ENCODE results near the gene APOA5. TPM values are rescaled to one million over a fixed set of nuclear protein-coding genes. Genes with fewer than 3 reads are reported as not detected.

Gene APOA5
- total and polyA plus RNA-seq, 2 of the 8 experiments (the other 6 are each of a cell fraction or from before 2014, with no cell fraction given): 0.08 to 0.15 TPM

- no peak overlapping the region for H2AK5ac ChIP-seq (ENCODE audit: low read depth, low read length)
- peaks cover 2 to 9% (median 5%) of the 10 kb centered on the region in 4 experiments for H3K4me1 ChIP-seq (replicated peaks in 1 of 4; ENCODE audit: control insufficient read depth in 3 of 4, insufficient read depth in 4 of 4, low read length in 3 of 4)
- H3K9ac ChIP-seq (replicated peaks in 1 of 4; ENCODE audit: extremely low read depth in 1 of 4, low read depth in 3 of 4, low read length in 3 of 4): peak overlapping the region in 1 of 4 experiments; percentile 65; a peak in 3 of 7 replicates
- no peak overlapping the region for H3K4ac ChIP-seq (replicated peaks; ENCODE audit: insufficient read length, low read depth, low read length)
- ChIA-PET POLR2A (ENCODE audit: partially characterized antibody) (interaction anchor here (1.0 to 6.0 kb wide), 7 partner anchors 9 to 445 kb away, joined by 3 to 29 read pairs (median 4); partner anchors contain the start of genes APOA1, BUD13 and PCSK7), CTCF (ENCODE audit: partially characterized antibody) (interaction anchor here (0.7 to 12.1 kb wide), 10 partner anchors 8 to 89 kb away, joined by 3 to 237 read pairs (median 4); partner anchors contain the start of genes APOA1, APOA4 and APOC3)
- H4K20me1 ChIP-seq (replicated peaks in 1 of 2; ENCODE audit: control insufficient read depth in 1 of 2, insufficient read depth in 2 of 2, low read length in 2 of 2): no peaks in the 10 kb centered on the region
- H2BK15ac ChIP-seq (ENCODE audit: low read length): no peak overlapping the region
- no peak overlapping the region for H2BK5ac ChIP-seq (ENCODE audit: low read depth, low read length)
- DNase-seq (ENCODE audit: low read depth in 1 of 2, low spot score in 2 of 2): no peak
- H3K79me2 ChIP-seq (ENCODE audit: control insufficient read depth in 1 of 2, insufficient read depth in 2 of 2, low read length in 2 of 2): peaks cover 0 to 15% of the 10 kb centered on the region in 2 experiments; a peak in 2 of 4 replicates
- no peak for TF ChIP-seq SIN3A (conservative IDR thresholded peaks at IDR 0.05 in 1 of 2, IDR thresholded peaks at IDR 0.05 in 1 of 2; ENCODE audit: low read depth in 1 of 2, low read length in 2 of 2)
- no peak for TF ChIP-seq CTCF (IDR thresholded peaks at IDR 0.05; ENCODE audit: control extremely low read depth in 1 of 3, insufficient read depth in 1 of 3, low read depth in 1 of 3, low read length in 3 of 3)
- TF ChIP-seq SRF (IDR thresholded peaks at IDR 0.05; ENCODE audit: low read depth, low read length): no peak
- H3K9me3 ChIP-seq (ENCODE audit: insufficient read depth in 2 of 2, low read depth in 1 of 2, low read length in 1 of 2): no peaks in the 10 kb centered on the region
- peaks cover 33 to 46% (median 39%) of the 10 kb centered on the region in 4 experiments for H3K36me3 ChIP-seq (ENCODE audit: control insufficient read depth in 2 of 4, insufficient read depth in 4 of 4, low read length in 3 of 4)
- peak overlapping the region; percentile 79 to 93 (median 85) for H3K4me3 ChIP-seq (ENCODE audit: extremely low read depth in 1 of 4, insufficient read depth in 2 of 4, low read depth in 3 of 4, low read length in 4 of 4)
- H3K27me3 ChIP-seq (replicated peaks in 1 of 4; ENCODE audit: control insufficient read depth in 3 of 4, extremely low read depth in 1 of 4, insufficient read depth in 3 of 4, low read length in 3 of 4): peaks cover 0 to 11% (median 3%) of the 10 kb centered on the region in 4 experiments; a peak in 4 of 7 replicates
- no peak overlapping the region for H3K56ac ChIP-seq (replicated peaks; ENCODE audit: insufficient read length, low read depth, low read length)
- no peak for FAIRE-seq
- peaks cover 11% of the 10 kb centered on the region for H3K23me2 ChIP-seq (ENCODE audit: low read depth, low read length)
- no peak overlapping the region for H3K14ac ChIP-seq (ENCODE audit: insufficient read length)
- no peak overlapping the region for H2AFZ ChIP-seq (ENCODE audit: low read length)
- WGBS, 2 experiments (ENCODE audit: extremely low coverage in 1 of 2, insufficient coverage in 1 of 2, insufficient read length in 1 of 2, insufficient replicate concordance in 2 of 2, low coverage in 1 of 2, low lambda C conversion rate in 2 of 2, missing lambda C conversion rate in 1 of 2): 77% methylated on average over 5 of the region's 5 CpGs; no CpG with 5 or more reads in 1 of the 2 experiments
- H4K91ac ChIP-seq (replicated peaks; ENCODE audit: insufficient read length, low read length): no peak overlapping the region
- H3K27ac ChIP-seq (ENCODE audit: low read depth, low read length): no peak overlapping the region
- no peak overlapping the region for H2BK20ac ChIP-seq (ENCODE audit: low read length)
- H2BK120ac ChIP-seq (replicated peaks; ENCODE audit: low read depth, low read length): no peak overlapping the region
- H4K5ac ChIP-seq (ENCODE audit: insufficient read length, low read depth, low read length): no peak overlapping the region
- no peak overlapping the region for H2BK12ac ChIP-seq (ENCODE audit: low read depth, low read length)
- peaks cover 5% of the 10 kb centered on the region; the same call in 1 of the 2 replicates for H3K79me1 ChIP-seq (ENCODE audit: low read depth, low read length)
- no peak overlapping the region for H3K18ac ChIP-seq (ENCODE audit: extremely low read depth, low read length)
- peak overlapping the region; percentile 92 to 94 for H3K4me2 ChIP-seq (ENCODE audit: insufficient read depth in 1 of 2, low read depth in 2 of 2, low read length in 2 of 2)
- no peak overlapping the region; the same call in 1 of the 2 replicates for H4K8ac ChIP-seq (ENCODE audit: extremely low read depth, insufficient read depth, low read length)
- H3K23ac ChIP-seq (ENCODE audit: insufficient read length): no peak overlapping the region
Measured at GRCh38 chr11:116786966-116787365, 4.7 kb downstream of the APOA5 start.

All from H1 (cell line).